Sciatic nerve (tissue), 2 donors: ENCODE results near the gene MS4A10. TPM values are rescaled to one million over a fixed set of nuclear protein-coding genes. Genes with fewer than 3 reads are reported as not detected.

Experiments used
- ATAC-seq: fragments of 200-7000 bp; cut with Tn5 transposase; one replicate; pipeline ENCODE4 v1.9.1; 2020; ENCODE audit warnings: mild to moderate bottlenecking, moderate library complexity
- DNase-seq: peaks from one replicate; pipeline ENCODE4 v3.0.0-alpha.2; 2020; ENCODE audit warnings: low spot score
- intact Hi-C: fragments of 100-400 bp; cut with DNase I; formaldehyde crosslinking; loops from one replicate; pipeline ENCODE4 v1.14.2; 2022
- total RNA-seq: library from RNA; stranded (reverse); fragmentation: NEBNext Ultra II Directional; extraction: Animal tissue kit (Norgen Biotek cat#: 25700); gene quantifications from one replicate; pipeline ENCODE4 v1.2.1, GENCODE V29; 2021
- donor health status: DM: no; HTN: no; CAD: no.
- donor health status: DM: no; HTN: no; CAD: no.

MS4A10 gene
- total RNA-seq, 1 donor from 2014 or later: not detected

DNA sequence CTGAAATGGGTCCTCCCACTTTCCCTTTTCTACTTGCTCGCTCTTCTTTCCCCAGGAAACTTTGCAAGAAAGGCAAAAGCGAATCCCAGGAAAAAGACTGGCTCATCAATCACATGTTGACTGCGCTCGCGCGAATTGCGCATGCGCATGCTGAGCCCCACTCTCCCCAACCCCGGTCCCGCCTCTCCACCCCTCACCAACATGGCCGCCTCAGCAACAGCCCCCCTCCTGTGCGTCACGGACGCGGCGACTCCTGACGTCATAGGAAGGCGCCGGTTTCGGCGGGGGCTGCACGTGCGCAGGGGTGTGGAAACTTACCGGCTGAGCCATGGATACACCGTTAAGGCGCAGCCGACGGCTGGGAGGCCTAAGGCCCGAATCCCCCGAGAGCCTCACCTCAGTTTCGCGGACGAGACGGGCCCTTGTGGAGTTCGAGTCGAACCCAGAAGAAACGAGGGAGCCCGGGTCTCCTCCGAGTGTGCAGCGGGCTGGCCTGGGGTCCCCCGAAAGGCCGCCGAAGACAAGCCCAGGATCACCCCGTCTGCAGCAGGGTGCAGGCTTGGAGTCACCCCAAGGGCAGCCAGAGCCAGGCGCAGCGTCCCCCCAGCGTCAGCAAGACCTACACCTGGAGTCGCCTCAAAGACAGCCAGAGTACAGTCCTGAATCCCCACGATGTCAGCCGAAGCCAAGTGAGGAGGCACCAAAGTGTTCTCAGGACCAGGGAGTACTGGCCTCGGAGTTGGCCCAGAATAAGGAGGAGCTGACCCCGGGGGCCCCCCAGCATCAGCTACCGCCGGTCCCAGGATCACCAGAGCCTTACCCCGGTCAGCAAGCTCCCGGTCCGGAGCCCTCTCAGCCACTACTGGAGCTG, 56.9 kb downstream of the MS4A10 start, which contains the start of gene CCDC86:
Gene CCDC86, plus strand, starts transcription at position 317 of the 871 bp plus-strand sequence. Its CDS starts 12 bp downstream, at position 329.
- intact Hi-C loops: no loop called here
- peak; percentile 97 for ATAC-seq
- DNase-seq: peak; percentile 98

DNA sequence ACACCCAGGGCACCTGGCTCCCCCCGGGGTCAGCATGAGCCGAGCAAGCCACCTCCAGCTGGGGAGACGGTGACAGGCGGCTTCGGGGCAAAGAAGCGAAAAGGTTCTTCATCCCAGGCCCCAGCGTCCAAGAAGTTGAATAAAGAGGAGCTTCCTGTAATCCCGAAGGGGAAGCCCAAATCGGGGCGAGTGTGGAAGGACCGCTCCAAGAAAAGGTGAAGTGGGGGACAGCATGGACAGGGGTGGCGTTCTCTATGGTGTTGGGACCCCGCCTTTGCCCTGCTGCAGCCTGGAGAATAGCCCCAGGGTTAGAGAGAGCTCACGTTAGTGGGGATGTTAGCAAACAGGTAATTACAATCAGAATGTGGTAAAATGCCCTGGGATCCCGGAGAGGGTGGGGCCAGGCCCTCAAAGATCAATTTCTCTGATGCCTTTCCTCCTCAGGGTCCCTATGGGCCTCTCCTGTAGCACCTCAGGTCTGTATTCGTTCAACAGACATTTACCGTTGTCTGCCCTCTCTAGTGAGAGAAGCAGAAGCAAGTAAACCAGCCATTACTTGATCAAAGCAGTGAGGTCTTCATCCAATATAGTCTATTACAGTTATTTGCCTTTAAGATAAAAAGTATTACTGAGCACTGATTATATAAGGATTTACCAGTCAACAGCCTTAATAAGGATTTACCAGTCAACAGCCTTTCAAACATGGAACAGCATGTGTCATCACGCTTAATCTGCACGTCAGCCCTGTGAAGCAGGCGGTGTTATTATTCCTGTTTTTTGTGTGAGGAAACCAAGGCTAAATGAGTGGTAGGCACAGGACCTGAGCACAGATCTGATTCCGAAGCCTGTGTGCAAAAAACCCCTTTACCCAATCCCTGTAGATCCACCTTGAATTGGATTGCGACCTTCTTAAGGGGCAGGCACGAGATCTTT, 57.8 kb downstream of the MS4A10 start:
- DNase-seq: no peak
- ATAC-seq: no peak
- intact Hi-C loops: no loop called here

DNA sequence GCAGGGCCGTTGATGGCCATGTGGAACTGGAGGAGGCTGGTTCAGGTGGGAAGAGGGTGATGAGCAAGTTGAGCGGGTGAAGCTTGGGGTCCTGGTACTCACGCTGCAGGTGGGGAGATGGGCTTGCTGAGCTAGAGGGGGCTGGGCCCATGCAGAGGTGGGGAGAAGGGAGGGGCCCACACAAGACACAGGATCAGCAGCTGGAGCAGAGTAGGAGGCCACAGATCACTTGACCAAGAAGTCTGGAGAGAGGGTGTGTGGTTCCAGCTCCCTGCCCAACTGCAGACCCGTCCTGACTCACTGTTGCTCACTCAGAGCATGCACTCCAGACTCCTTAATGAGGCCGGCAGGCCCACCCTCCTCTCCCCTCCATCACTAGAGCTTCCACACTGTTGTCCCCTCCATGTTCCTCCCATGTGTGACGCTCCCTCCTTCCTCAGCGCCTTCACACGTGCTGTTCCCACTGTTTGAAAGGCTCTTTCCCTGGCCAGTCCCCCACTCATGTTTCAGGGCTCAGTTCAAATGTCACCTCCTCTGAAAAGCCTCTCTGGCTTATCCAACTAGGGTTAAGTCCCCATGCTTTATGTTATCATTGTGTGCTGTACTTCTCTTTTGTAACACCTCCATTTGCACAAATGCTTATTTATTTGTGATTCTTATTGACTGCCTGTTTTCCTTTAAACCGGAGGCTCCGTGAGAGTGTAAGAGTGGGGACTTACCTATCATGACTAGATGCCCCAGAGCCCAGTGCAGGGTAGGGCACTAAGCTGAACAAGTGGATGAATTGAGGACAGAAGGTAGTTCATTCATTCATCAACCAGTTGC, 59.1 kb downstream of the MS4A10 start:
- ATAC-seq: no peak

DNA sequence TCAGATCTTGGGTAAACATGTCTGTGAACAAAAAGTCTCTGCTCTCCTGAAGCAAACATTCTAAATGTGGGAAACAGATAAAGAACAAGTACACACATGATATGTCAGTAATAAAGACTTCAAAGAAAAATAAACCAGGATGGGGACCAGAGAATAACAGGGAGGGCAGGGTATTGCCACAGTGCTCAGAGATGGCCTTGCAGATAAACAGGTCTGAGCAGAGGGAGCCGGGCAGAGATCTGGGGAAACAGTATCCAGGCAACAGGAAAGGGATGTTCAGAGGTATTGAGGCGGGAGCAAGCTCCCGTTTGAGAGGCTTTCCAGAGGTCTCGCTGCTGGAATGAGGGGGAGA, 59.7 kb downstream of the MS4A10 start:
- DNase-seq (no peak), ATAC-seq (no peak)
- intact Hi-C loops: no loop called here

More for the DNA sequence above, 59.1 kb downstream of the MS4A10 start:
- intact Hi-C loops: no loop called here
- no peak for DNase-seq

DNA sequence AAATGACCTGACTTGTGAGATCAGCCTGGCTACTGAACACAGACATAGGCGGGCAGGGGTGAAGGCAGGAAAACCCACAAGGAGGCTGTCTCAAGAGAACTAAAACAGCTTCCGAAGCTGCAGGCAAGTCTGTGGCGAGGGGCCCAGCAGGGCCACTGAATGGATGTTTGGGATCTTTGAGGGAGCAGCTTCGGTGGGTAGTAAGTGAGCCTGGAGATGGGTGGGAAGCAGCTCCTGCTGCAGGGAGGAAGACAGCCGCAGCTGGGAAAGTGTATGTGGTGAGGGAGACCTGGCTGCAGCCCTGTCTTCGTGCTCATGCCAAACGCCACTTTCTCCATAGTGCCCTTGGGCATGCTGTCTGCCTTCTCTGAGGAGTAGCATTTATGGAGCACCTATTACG, 60.2 kb downstream of the MS4A10 start:
- no peak for DNase-seq
- no peak for ATAC-seq
- intact Hi-C loops: no loop called here

DNA sequence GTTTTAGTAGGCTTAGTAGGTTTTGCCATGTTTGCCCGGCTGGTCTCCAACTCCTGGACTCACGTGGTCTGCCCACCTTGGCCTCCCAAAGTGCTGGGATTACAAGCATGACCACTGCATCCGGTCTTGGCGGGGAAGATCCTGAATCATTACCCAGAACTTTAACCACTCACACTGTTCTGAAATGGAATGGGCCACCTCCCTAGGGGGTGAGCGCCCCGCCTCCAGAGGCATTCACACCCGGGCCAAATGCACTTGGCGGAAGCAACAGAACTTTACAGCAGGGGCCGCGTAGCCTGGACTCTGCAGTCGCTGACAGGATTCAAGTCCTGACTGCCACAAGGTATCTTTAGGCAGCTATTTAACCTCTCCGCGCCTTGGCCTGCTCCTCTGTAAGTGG, 62.1 kb downstream of the MS4A10 start:
- intact Hi-C loops: no loop called here
- ATAC-seq (no peak), DNase-seq (no peak)

DNA sequence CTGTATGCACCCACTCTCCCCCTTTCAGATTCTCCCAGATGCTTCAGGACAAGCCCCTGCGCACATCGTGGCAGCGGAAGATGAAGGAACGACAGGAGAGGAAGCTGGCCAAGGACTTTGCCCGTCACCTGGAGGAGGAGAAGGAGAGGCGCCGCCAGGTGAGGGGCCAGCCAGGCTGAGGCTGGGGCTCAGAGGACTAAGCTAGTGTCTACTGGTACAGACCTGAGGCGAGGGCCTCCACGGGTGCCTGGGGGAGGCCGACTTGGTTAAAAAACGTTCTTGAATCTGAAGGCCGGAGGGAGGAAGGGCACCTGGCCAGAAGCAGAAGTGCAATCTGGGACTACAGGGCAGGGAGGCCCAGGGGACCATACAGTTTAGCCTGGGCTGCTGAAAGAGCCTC, 62.8 kb downstream of the MS4A10 start:
- intact Hi-C loops: no loop called here
- ATAC-seq: no peak
- no peak for DNase-seq

DNA sequence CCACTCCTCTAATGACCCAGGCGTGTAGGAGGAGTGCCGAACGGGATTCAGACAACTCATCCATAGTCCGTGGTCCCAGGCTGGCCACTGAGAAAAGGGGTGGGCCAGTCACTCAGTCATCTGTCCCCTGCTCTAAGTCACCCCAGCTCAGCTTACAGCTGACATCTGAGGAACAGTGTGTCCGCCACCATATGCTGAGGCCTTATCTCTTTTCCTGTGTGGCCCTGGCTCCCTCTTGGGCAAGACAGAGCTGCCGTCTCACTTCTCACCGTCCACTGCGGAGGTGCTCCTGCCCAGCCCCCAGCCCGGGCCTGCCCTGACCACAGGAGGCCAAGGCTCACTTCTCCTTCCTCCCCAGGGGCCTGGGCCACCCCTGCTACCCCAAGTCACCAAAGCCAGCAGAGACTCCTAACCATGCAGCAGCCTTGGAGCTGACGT, 63.6 kb downstream of the MS4A10 start:
- ATAC-seq: no peak
- DNase-seq: no peak
- intact Hi-C loops: no loop called here

DNA sequence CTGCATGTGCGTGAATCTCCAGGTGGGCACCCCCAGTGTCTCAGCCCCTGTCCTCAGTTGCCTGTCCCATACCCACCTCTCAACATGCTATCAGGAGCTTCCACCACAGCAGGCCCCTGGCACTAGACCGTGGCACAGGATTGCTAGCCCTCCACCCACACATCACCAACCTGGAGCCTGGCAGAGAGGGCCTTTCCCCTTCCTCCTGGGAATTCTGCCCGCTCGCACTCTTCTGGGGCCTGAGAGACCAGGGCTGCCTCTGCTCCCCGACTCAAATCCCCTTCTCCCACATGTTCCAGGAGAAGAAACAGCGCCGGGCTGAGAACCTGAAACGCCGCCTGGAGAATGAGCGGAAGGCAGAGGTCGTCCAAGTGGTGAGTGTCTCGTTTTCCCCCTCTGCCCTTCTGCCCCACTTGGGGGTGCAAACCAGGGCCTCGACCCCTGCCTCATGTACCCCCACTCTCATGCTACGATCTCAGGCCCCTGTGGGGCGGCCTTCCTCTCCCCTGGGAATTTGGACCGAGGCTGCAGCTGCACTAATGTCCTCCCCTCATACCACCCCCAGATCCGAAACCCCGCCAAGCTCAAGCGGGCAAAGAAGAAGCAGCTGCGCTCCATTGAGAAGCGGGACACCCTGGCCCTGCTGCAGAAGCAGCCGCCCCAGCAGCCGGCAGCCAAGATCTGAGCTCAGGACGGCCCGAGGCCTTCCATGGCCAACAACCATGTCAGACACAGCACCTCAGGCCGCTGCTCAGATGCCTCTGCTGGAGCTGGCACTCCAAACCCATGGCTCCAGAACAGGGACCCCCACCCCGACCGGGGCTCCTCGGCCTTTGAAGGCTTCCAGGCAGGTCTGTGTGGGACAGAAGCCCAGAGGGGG, 64.7 kb downstream of the MS4A10 start:
- DNase-seq (no peak), ATAC-seq (no peak)
- intact Hi-C loops: no loop called here

Other genes starting within 250 kb of the MS4A10 start
- not detected for gene MS4A8, start 85.7 kb upstream of the MS4A10 start, total RNA-seq
- not detected for gene MS4A18, start 60.6 kb upstream of the MS4A10 start, total RNA-seq
- gene MS4A15, start 28.5 kb upstream of the MS4A10 start, total RNA-seq: not detected
- 16.5 TPM for gene CCDC86, start 56.8 kb downstream of the MS4A10 start, total RNA-seq
- gene PTGDR2, start 70.6 kb downstream of the MS4A10 start, total RNA-seq: 1.1 TPM
- gene ZP1, start 82.2 kb downstream of the MS4A10 start, total RNA-seq: 0.85 TPM
- 50.7 TPM for gene PRPF19, start 121.3 kb downstream of the MS4A10 start, total RNA-seq
- 128 TPM for gene TMEM109, start 128.8 kb downstream of the MS4A10 start, total RNA-seq
- 34.2 TPM for gene TMEM132A, start 139.1 kb downstream of the MS4A10 start, total RNA-seq
- 49.4 TPM for gene SLC15A3, start 166.8 kb downstream of the MS4A10 start, total RNA-seq
- 2.5 TPM for gene CD6, start 186.3 kb downstream of the MS4A10 start, total RNA-seq